HEK293T (cell line): ENCODE data around the gene MLLT10.

Experiments
- ARNT ChIP-seq: fragments of 450-650 bp; IDR thresholded peaks from 2 replicates; pipeline ENCODE4 v1.6.1; 2017; ENCODE audit warnings: mild to moderate bottlenecking
- BHLHE40 ChIP-seq: fragments of 450-650 bp; IDR thresholded peaks from 2 replicates; pipeline ENCODE4 v1.6.1; 2016; ENCODE audit warnings: mild to moderate bottlenecking, moderate library complexity, borderline replicate concordance
- CTBP1 ChIP-seq: fragments of 450-650 bp; IDR thresholded peaks from 2 replicates; pipeline ENCODE4 v1.6.1; 2016; ENCODE audit warnings: borderline replicate concordance
- ELF4 ChIP-seq: fragments of 450-650 bp; IDR thresholded peaks from 2 replicates; pipeline ENCODE4 v1.6.1; 2017; ENCODE audit warnings: antibody characterized with exemption
- FOXA1 ChIP-seq: fragments of 450-650 bp; IDR thresholded peaks from 2 replicates; pipeline ENCODE4 v1.6.1; 2016; ENCODE audit warnings: mild to moderate bottlenecking
- FOXM1 ChIP-seq: fragments of 450-650 bp; IDR thresholded peaks from 2 replicates; pipeline ENCODE4 v1.6.1; 2017; ENCODE audit warnings: mild to moderate bottlenecking, borderline replicate concordance
- L3MBTL2 ChIP-seq: fragments of 450-650 bp; conservative IDR thresholded peaks from 2 replicates; pipeline ENCODE4 v1.6.1; 2016; ENCODE audit warnings: mild to moderate bottlenecking
- SP1 ChIP-seq: fragments of 450-650 bp; IDR thresholded peaks from 2 replicates; pipeline ENCODE4 v1.6.1; 2017
- SUZ12 ChIP-seq: fragments of 450-650 bp; IDR thresholded peaks from 2 replicates; pipeline ENCODE4 v1.6.1; 2016; ENCODE audit warnings: mild to moderate bottlenecking
- TARDBP ChIP-seq: fragments of 450-650 bp; IDR thresholded peaks from 2 replicates; pipeline ENCODE4 v1.6.1; 2016

DNA sequence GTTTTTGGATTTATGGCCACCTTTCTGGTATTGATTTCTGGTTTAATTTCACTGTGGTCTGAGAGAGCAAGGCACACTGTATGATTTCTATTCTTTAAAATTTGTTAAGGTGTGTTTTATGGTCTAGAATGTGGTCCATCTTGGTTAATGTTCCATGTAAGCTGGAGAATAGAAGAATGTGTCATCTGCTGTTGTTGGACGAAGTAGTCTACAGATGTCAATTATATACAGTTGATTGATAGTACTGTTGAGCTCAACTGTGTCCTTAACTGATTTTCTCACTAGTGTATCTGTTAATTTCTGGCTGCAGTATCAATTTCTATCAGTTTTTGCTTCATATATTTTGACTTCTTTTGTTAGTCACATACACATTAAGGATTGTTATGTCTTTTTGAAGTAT is 127.1 kb downstream of the MLLT10 start:
- TF ChIP-seq SUZ12 (no peak), SP1 (no peak), TARDBP (no peak), FOXM1 (no peak), L3MBTL2 (no peak), CTBP1 (no peak), FOXA1 (no peak), BHLHE40 (no peak), ELF4 (no peak), ARNT (no peak)
